Measurements from ENCODE around the gene SCAP. TPM values are rescaled to one million over a fixed set of nuclear protein-coding genes. Genes with fewer than 3 reads are reported as not detected.

Gene SCAP
- total and polyA plus RNA-seq, 2 of the 13 experiments (the other 11 are each of a cell fraction or from before 2014, with no cell fraction given): 40.4 to 53.3 TPM

DNA sequence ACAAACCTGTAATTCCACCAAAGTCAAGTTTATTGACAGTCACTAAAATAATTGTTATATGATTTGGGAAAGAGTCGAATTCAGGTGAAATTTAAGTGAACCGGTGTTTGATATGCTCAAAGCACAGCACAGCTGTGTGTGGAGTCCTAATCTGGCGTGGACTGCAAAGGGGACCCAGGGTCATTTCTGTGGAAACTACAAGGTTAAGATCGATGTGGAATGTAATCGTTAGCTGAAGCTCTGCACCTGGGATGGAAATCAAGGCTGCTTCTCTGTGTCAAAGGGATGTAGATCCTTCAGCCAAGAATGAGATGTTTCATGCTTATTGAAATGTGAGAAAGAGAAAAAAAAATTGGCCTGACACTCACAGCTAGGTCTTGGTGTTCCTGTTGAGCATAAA is 39.4 kb upstream of the SCAP start (continued):
- TF ChIP-seq MTF1 (CRISPR knock-in tag; IDR thresholded peaks at IDR 0.05) (no peak), NR2F1 (CRISPR knock-in tag; IDR thresholded peaks at IDR 0.05) (0 out of 4 replicates have a peak, but pooled peaks of 1 of the 2 experiments have one; percentile 23), MED8 (CRISPR knock-in tag; IDR thresholded peaks at IDR 0.05; ENCODE audit: insufficient replicate concordance) (no peak), SIN3B (IDR thresholded peaks at IDR 0.05; ENCODE audit: low read length) (no peak), EZH2 (conservative IDR thresholded peaks at IDR 0.05; ENCODE audit: low read depth, low read length) (no peak), PHF8 (CRISPR knock-in tag; IDR thresholded peaks at IDR 0.05) (no peak), ZNF543 (CRISPR knock-in tag; IDR thresholded peaks at IDR 0.05) (no peak), POLR2AphosphoS5 (IDR thresholded peaks at IDR 0.05; ENCODE audit: low read depth, low read length) (no peak), POLR2AphosphoS2 (IDR thresholded peaks at IDR 0.05; ENCODE audit: low read depth, low read length) (no peak), RARG (CRISPR knock-in tag; IDR thresholded peaks at IDR 0.05; ENCODE audit: low read depth) (no peak), ZNF792 (CRISPR knock-in tag; IDR thresholded peaks at IDR 0.05) (no peak), TSC22D2 (CRISPR knock-in tag; IDR thresholded peaks at IDR 0.05; ENCODE audit: borderline replicate concordance) (no peak), NR2F6 (IDR thresholded peaks at IDR 0.05) (no peak), NR2F6 (CRISPR knock-in tag; IDR thresholded peaks at IDR 0.05) (0 out of 2 replicates have a peak, but pooled peaks have one; percentile 15), ZNF547 (CRISPR knock-in tag; IDR thresholded peaks at IDR 0.05) (no peak), ZNF839 (CRISPR knock-in tag; IDR thresholded peaks at IDR 0.05; ENCODE audit: borderline replicate concordance) (no peak)
- TF ChIP-seq, protein P1, sequence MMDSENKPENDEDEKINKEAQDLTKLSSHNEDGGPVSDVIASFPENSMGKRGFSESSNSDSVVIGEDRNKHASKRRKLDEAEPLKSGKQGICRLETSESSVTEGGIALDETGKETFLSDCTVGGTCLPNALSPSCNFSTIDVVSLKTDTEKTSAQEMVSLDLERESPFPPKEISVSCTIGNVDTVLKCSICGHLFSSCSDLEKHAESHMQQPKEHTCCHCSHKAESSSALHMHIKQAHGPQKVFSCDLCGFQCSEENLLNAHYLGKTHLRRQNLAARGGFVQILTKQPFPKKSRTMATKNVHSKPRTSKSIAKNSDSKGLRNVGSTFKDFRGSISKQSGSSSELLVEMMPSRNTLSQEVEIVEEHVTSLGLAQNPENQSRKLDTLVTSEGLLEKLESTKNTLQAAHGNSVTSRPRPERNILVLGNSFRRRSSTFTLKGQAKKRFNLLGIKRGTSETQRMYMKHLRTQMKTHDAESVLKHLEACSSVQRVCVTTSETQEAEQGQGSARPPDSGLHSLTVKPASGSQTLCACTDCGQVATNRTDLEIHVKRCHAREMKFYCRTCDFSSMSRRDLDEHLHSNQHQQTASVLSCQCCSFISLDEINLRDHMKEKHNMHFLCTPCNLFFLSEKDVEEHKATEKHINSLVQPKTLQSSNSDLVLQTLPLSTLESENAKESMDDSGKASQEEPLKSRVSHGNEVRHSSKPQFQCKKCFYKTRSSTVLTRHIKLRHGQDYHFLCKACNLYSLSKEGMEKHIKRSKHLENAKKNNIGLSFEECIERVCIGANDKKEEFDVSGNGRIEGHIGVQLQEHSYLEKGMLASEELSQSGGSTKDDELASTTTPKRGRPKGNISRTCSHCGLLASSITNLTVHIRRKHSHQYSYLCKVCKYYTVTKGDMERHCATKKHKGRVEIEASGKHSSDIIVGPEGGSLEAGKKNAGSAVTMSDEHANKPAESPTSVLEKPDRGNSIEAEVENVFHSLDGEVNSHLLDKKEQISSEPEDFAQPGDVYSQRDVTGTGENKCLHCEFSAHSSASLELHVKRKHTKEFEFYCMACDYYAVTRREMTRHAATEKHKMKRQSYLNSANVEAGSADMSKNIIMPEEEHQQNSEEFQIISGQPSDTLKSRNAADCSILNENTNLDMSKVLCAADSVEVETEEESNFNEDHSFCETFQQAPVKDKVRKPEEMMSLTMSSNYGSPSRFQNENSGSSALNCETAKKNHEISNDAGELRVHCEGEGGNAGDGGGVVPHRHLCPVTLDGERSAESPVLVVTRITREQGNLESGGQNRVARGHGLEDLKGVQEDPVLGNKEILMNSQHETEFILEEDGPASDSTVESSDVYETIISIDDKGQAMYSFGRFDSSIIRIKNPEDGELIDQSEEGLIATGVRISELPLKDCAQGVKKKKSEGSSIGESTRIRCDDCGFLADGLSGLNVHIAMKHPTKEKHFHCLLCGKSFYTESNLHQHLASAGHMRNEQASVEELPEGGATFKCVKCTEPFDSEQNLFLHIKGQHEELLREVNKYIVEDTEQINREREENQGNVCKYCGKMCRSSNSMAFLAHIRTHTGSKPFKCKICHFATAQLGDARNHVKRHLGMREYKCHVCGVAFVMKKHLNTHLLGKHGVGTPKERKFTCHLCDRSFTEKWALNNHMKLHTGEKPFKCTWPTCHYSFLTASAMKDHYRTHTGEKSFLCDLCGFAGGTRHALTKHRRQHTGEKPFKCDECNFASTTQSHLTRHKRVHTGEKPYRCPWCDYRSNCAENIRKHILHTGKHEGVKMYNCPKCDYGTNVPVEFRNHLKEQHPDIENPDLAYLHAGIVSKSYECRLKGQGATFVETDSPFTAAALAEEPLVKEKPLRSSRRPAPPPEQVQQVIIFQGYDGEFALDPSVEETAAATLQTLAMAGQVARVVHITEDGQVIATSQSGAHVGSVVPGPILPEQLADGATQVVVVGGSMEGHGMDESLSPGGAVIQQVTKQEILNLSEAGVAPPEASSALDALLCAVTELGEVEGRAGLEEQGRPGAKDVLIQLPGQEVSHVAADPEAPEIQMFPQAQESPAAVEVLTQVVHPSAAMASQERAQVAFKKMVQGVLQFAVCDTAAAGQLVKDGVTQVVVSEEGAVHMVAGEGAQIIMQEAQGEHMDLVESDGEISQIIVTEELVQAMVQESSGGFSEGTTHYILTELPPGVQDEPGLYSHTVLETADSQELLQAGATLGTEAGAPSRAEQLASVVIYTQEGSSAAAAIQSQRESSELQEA (CRISPR knock-in tag; IDR thresholded peaks at IDR 0.05; ENCODE audit: not compliant biosample characterization): no peak
- TF ChIP-seq, protein P2, sequence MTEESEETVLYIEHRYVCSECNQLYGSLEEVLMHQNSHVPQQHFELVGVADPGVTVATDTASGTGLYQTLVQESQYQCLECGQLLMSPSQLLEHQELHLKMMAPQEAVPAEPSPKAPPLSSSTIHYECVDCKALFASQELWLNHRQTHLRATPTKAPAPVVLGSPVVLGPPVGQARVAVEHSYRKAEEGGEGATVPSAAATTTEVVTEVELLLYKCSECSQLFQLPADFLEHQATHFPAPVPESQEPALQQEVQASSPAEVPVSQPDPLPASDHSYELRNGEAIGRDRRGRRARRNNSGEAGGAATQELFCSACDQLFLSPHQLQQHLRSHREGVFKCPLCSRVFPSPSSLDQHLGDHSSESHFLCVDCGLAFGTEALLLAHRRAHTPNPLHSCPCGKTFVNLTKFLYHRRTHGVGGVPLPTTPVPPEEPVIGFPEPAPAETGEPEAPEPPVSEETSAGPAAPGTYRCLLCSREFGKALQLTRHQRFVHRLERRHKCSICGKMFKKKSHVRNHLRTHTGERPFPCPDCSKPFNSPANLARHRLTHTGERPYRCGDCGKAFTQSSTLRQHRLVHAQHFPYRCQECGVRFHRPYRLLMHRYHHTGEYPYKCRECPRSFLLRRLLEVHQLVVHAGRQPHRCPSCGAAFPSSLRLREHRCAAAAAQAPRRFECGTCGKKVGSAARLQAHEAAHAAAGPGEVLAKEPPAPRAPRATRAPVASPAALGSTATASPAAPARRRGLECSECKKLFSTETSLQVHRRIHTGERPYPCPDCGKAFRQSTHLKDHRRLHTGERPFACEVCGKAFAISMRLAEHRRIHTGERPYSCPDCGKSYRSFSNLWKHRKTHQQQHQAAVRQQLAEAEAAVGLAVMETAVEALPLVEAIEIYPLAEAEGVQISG (CRISPR knock-in tag; IDR thresholded peaks at IDR 0.05): no peak

All from HepG2 (cell line).